WI38 (cell line): ENCODE data around the gene TNRC6A.

Source experiments
- H3K4me3 ChIP-seq: 2 replicates; pipeline ENCODE4 v1.5.1; 2011; ENCODE audit warnings: low read depth, mild to moderate bottlenecking, control low read depth, low read length
- CTCF ChIP-seq: IDR thresholded peaks from 2 replicates; pipeline ENCODE4 v1.5.1; 2012; ENCODE audit warnings: low read depth, mild to moderate bottlenecking, control low read depth, low read length

The TNRC6A gene

DNA sequence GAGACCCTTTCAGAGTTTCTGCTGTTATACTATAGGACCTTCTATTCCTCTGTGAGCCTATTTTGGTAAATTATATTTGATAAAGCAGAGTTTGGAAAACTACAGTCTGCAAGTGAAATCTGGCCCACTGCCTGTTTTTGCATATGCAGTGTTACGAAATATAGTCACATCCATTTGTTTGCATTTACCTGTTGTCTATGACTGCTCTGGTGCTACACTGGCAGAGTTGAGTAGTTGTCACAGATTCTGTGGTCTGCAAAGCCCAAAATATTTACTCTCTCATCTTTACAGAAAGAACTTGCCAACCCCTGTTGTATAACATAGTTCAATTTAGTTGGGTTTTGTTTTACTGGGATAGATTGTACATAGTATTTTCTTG is 42.3 kb downstream of the TNRC6A start:
- no peak for TF ChIP-seq CTCF

GRCh38 chr16:24773771-24774427 is 44.4 kb downstream of the TNRC6A start:
- no peak overlapping the region for H3K4me3 ChIP-seq
- no peak for TF ChIP-seq CTCF

More for the DNA sequence above, 42.3 kb downstream of the TNRC6A start:
- H3K4me3 ChIP-seq = no peak overlapping the region

DNA sequence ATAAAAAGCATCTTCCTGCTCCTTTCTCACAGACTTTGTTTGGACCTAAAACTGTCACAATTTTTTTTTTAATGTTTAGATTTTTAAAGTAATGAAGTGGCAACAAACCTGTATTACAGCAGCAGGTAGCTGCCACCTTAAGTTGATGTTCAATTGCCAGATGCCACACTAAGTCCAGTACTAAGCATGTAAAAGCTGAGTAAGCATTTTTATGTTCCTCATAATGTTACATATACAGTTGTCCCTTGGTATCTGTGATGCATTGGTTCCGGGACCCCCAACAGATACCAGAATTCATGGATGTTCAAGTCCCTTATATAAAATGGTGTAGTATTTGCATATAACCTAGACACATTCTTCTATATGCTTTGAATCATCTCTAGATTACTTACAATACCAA is 45.1 kb downstream of the TNRC6A start:
- no peak for TF ChIP-seq CTCF
- H3K4me3 ChIP-seq = no peak overlapping the region

GRCh38 chr16:24775455-24775854 is 46.0 kb downstream of the TNRC6A start:
- TF ChIP-seq CTCF = no peak

DNA sequence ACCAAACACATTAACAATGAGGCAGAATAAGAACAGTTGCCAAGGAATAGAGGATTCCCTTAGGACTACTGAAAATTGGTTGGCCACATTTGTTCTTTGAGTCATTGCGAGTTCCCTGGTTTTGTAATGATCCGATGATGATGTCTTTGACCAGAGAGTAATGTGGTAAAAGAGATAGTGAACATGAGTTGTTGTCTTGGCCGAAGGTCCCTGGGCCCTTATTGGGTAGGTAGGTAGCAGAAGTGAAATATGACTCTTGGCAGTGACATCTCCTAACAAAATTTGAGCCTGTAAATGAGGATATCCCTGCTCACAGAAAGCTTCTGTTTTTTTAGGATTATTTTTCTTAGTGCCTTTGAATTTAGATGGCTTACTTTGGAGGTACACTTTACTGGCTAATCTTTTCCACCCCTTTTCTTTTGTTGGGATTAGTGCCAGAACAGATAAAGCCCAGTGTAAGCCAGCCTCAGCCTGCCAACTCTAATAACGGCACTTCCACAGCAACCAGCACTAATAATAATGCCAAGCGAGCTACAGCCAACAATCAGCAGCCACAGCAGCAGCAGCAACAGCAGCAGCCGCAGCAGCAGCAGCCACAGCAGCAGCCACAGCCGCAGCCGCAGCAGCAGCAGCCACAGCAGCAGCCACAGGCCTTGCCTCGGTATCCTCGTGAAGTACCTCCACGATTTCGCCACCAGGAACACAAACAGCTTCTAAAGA is 47.2 kb downstream of the TNRC6A start:
- no peak for TF ChIP-seq CTCF
- H3K4me3 ChIP-seq = no peak overlapping the region

More at GRCh38 chr16:24775455-24775854, 46.0 kb downstream of the TNRC6A start:
- no peak overlapping the region for H3K4me3 ChIP-seq

DNA sequence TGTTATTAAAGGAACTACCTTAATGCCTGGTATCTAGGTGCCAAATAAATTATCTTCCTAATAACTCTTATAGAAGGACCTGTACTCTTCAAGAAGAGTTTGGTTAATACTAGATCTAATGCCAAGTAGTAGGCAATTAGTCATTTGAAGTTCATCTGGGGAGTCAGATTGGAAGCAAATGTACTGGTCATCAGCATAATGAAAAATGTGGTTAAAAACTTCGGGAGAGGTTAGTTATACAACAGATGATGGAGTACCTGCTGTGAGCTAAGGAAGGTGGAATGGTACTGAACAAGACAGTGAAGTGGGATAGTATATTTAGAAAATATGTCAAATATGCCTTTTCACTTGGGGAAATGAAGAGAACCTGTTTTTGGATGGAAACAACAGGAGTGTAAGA is 49.2 kb downstream of the TNRC6A start:
- no peak overlapping the region for H3K4me3 ChIP-seq
- no peak for TF ChIP-seq CTCF

DNA sequence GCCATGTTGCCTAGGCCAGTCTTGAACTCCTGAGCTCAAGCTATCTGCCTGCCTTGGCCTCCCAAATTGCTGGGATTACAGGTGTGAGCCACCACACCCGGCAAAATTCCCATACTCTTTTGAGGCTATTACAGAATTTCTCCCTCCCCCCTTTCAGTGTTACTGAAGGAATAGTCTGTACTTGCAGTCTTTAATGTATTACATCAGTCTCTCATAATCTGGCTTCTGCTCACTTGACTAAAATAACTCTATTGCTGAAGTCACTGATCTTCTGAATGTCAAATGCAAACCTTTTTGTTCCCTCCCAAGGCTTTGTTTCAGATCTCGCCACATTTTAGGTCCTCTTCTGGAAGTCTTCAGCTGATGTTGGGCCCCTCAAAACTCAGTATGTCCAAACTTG is 51.8 kb downstream of the TNRC6A start:
- no peak overlapping the region for H3K4me3 ChIP-seq
- TF ChIP-seq CTCF = no peak
